Measurements from ENCODE around the gene NODAL. TPM values are rescaled to one million over a fixed set of nuclear protein-coding genes. Genes with fewer than 3 reads are reported as not detected.

Gene NODAL
- total RNA-seq, 1 experiment from 2014 or later = 0.30 TPM

DNA sequence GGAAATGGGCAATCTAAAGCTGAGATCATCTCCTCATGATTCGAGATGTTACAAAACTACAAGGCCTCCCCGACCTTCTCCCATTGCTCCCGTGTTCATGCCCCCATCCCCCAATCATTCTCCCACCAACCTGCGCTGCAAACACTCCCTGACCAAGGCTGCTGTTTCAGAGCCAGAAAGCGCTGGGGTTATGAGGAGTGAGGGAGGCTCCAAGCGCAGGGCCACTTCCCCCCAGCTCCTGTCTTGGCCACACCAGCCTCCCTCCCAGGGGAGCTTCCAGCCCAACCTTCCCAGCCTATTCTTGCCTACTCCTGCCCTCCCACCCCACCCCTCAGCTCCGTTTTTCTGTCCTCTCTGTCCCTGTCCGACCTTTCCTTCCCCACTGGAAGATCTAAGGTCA, 14.7 kb upstream of the NODAL start:
- Histone ChIP-seq H3K79me2 (ENCODE audit: insufficient read depth, low read length) (no peaks in the 10 kb centered on the region), H3K9me3 (ENCODE audit: control insufficient read depth in 1 of 2, insufficient read depth in 1 of 2, low read depth in 1 of 2, low read length in 2 of 2) (no peaks in the 10 kb centered on the region), H3K27me3 (ENCODE audit: insufficient read depth, low read length) (no peaks in the 10 kb centered on the region), H4K20me1 (ENCODE audit: insufficient read depth) (no peaks in the 10 kb centered on the region), H3K4me2 (ENCODE audit: low read length) (no peak overlapping the region), H3K36me3 (ENCODE audit: control insufficient read depth in 1 of 2, insufficient read depth in 2 of 2, low read length in 2 of 2) (no peaks in the 10 kb centered on the region), H3K27ac (ENCODE audit: low read depth, low read length) (no peak overlapping the region), H3K9me2 (ENCODE audit: insufficient read depth) (no peaks in the 10 kb centered on the region), H3K9ac (ENCODE audit: low read length) (no peak overlapping the region), H3K4me3 (replicated peaks in 1 of 2; ENCODE audit: low read depth in 1 of 2, low read length in 2 of 2) (no peak overlapping the region), H2AFZ (ENCODE audit: low read depth, low read length, poor library complexity, severe bottlenecking) (no peak overlapping the region), H3K4me1 (ENCODE audit: control insufficient read depth in 1 of 2, insufficient read depth in 2 of 2, low read length in 2 of 2) (peaks cover 7 to 28% of the 10 kb centered on the region in 2 experiments; a peak in 3 of 4 replicates)
- DNase-seq (ENCODE audit: low read depth, low spot score) = no peak
- ChIA-PET CTCF (interaction anchor here (1.2 kb wide), 1 partner anchor 340 kb away, joined by 3 read pairs; no protein-coding TSS in a partner anchor), RAD21 (ENCODE audit: low non-redundant PET in 1 of 2, low total read pairs in 2 of 2, uncharacterized antibody in 2 of 2, unreplicated experiment in 2 of 2) (no interaction called here), POLR2A (no interaction called here)
- no peak for ATAC-seq
- TF ChIP-seq FOSL1 (IDR thresholded peaks at IDR 0.05; ENCODE audit: low read depth) (no peak), RAD21 (IDR thresholded peaks at IDR 0.05; ENCODE audit: low read depth) (no peak), EGR1 (IDR thresholded peaks at IDR 0.05; ENCODE audit: low read depth) (no peak), YY1 (IDR thresholded peaks at IDR 0.05; ENCODE audit: extremely low read depth, insufficient replicate concordance, low read depth, low read length) (no peak), SP1 (IDR thresholded peaks at IDR 0.05; ENCODE audit: low read depth) (no peak), ELF1 (IDR thresholded peaks at IDR 0.05; ENCODE audit: borderline replicate concordance, low read depth) (no peak), EZH2 (IDR thresholded peaks at IDR 0.05) (no peak), POLR2AphosphoS5 (IDR thresholded peaks at IDR 0.05; ENCODE audit: low read depth, low read length) (no peak), SIN3A (IDR thresholded peaks at IDR 0.05; ENCODE audit: low read depth) (no peak), TCF7L2 (IDR thresholded peaks at IDR 0.05; ENCODE audit: borderline replicate concordance, extremely low read depth, insufficient read depth, insufficient read length) (no peak), POLR2A (IDR thresholded peaks at IDR 0.05; ENCODE audit: borderline replicate concordance, extremely low read depth, insufficient read depth, insufficient read length) (no peak), CEBPB (IDR thresholded peaks at IDR 0.05; ENCODE audit: low read depth) (no peak), SRF (IDR thresholded peaks at IDR 0.05; ENCODE audit: low read depth) (no peak), JUND (IDR thresholded peaks at IDR 0.05) (no peak)
- intact Hi-C loops (cut with micrococcal nuclease) = no loop called here
- BruUV-seq (replicated peaks) = no TSS peak

DNA sequence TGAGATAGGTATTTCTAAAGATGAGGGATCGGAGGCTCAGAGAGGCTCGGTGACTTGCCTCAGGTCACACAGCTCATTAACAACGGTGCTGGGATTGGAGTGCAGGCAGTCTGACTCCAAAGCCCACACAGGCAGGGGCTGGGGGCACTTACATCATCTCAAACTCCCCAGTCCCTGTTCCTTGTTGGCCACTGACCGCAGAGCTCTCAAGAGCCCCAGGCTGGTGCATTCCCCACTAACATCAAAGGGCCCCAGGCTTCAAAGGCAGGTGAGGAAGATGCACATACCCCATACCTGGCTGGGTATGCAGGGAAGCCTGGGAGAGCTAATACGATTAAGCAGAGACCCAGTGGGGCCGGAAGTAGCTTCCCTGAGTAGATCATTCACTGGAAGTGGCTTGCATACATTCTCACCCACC, 13.7 kb upstream of the NODAL start:
- Histone ChIP-seq H3K36me3 (ENCODE audit: control insufficient read depth in 1 of 2, insufficient read depth in 2 of 2, low read length in 2 of 2) (no peaks in the 10 kb centered on the region), H3K4me2 (ENCODE audit: low read length) (no peak overlapping the region), H3K9me2 (ENCODE audit: insufficient read depth) (no peaks in the 10 kb centered on the region), H3K9ac (ENCODE audit: low read length) (no peak overlapping the region), H3K9me3 (ENCODE audit: control insufficient read depth in 1 of 2, insufficient read depth in 1 of 2, low read depth in 1 of 2, low read length in 2 of 2) (no peaks in the 10 kb centered on the region), H4K20me1 (ENCODE audit: insufficient read depth) (no peaks in the 10 kb centered on the region), H3K4me3 (replicated peaks in 1 of 2; ENCODE audit: low read depth in 1 of 2, low read length in 2 of 2) (no peak overlapping the region), H3K4me1 (ENCODE audit: control insufficient read depth in 1 of 2, insufficient read depth in 2 of 2, low read length in 2 of 2) (peaks cover 7 to 26% of the 10 kb centered on the region in 2 experiments; a peak in 3 of 4 replicates), H2AFZ (ENCODE audit: low read depth, low read length, poor library complexity, severe bottlenecking) (no peak overlapping the region), H3K27me3 (ENCODE audit: insufficient read depth, low read length) (no peaks in the 10 kb centered on the region), H3K79me2 (ENCODE audit: insufficient read depth, low read length) (no peaks in the 10 kb centered on the region), H3K27ac (ENCODE audit: low read depth, low read length) (no peak overlapping the region)
- RAD21 ChIA-PET (ENCODE audit: low non-redundant PET in 1 of 2, low total read pairs in 2 of 2, uncharacterized antibody in 2 of 2, unreplicated experiment in 2 of 2) = no interaction called here
- CTCF ChIA-PET = no interaction called here
- no TSS peak for BruUV-seq (replicated peaks)
- intact Hi-C loops (cut with micrococcal nuclease) = no loop called here
- no peak for DNase-seq (ENCODE audit: low read depth, low spot score)
- POLR2A ChIA-PET = no interaction called here
- no peak for ATAC-seq
- TF ChIP-seq, protein P1, sequence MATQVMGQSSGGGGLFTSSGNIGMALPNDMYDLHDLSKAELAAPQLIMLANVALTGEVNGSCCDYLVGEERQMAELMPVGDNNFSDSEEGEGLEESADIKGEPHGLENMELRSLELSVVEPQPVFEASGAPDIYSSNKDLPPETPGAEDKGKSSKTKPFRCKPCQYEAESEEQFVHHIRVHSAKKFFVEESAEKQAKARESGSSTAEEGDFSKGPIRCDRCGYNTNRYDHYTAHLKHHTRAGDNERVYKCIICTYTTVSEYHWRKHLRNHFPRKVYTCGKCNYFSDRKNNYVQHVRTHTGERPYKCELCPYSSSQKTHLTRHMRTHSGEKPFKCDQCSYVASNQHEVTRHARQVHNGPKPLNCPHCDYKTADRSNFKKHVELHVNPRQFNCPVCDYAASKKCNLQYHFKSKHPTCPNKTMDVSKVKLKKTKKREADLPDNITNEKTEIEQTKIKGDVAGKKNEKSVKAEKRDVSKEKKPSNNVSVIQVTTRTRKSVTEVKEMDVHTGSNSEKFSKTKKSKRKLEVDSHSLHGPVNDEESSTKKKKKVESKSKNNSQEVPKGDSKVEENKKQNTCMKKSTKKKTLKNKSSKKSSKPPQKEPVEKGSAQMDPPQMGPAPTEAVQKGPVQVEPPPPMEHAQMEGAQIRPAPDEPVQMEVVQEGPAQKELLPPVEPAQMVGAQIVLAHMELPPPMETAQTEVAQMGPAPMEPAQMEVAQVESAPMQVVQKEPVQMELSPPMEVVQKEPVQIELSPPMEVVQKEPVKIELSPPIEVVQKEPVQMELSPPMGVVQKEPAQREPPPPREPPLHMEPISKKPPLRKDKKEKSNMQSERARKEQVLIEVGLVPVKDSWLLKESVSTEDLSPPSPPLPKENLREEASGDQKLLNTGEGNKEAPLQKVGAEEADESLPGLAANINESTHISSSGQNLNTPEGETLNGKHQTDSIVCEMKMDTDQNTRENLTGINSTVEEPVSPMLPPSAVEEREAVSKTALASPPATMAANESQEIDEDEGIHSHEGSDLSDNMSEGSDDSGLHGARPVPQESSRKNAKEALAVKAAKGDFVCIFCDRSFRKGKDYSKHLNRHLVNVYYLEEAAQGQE (IDR thresholded peaks at IDR 0.05; ENCODE audit: low read depth) = no peak
- TF ChIP-seq SIN3A (IDR thresholded peaks at IDR 0.05; ENCODE audit: low read depth) (no peak), POLR2AphosphoS5 (IDR thresholded peaks at IDR 0.05; ENCODE audit: low read depth, low read length) (no peak), EGR1 (IDR thresholded peaks at IDR 0.05; ENCODE audit: low read depth) (no peak), FOSL1 (IDR thresholded peaks at IDR 0.05; ENCODE audit: low read depth) (no peak), ELF1 (IDR thresholded peaks at IDR 0.05; ENCODE audit: borderline replicate concordance, low read depth) (no peak)
- TF ChIP-seq, protein P2, sequence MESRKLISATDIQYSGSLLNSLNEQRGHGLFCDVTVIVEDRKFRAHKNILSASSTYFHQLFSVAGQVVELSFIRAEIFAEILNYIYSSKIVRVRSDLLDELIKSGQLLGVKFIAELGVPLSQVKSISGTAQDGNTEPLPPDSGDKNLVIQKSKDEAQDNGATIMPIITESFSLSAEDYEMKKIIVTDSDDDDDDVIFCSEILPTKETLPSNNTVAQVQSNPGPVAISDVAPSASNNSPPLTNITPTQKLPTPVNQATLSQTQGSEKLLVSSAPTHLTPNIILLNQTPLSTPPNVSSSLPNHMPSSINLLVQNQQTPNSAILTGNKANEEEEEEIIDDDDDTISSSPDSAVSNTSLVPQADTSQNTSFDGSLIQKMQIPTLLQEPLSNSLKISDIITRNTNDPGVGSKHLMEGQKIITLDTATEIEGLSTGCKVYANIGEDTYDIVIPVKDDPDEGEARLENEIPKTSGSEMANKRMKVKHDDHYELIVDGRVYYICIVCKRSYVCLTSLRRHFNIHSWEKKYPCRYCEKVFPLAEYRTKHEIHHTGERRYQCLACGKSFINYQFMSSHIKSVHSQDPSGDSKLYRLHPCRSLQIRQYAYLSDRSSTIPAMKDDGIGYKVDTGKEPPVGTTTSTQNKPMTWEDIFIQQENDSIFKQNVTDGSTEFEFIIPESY (IDR thresholded peaks at IDR 0.05; ENCODE audit: extremely low read depth, insufficient replicate concordance, low read length) = no peak
- TF ChIP-seq, protein P3, sequence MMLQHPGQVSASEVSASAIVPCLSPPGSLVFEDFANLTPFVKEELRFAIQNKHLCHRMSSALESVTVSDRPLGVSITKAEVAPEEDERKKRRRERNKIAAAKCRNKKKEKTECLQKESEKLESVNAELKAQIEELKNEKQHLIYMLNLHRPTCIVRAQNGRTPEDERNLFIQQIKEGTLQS (IDR thresholded peaks at IDR 0.05) = no peak

All from HCT116 (cell line).